OCI-LY7 (cell line): Measurements from ENCODE around the gene WWOX. TPM values are rescaled to one million over a fixed set of nuclear protein-coding genes. Genes with fewer than 3 reads are reported as not detected.

ENCODE experiments used
- BruUV-seq: library from RNA; stranded (reverse); fragments of 400-500 nt; replicated peaks from 2 replicates; lab custom pipeline; 2021; lab: Mats Ljungman, UMichigan
- CTCF ChIA-PET: fragments of 300-600 bp; sonication (Branson Sonifier 250); formaldehyde crosslinking; loops from one replicate; lab custom pipeline; 2022; ENCODE audit warnings: antibody characterized with exemption; ENCODE audit not compliant: unreplicated experiment; lab: Charles Lee
- POLR2A ChIA-PET: fragments of 300-600 bp; sonication (Branson Sonifier 250); formaldehyde crosslinking; loops from one replicate; lab custom pipeline; 2022; ENCODE audit warnings: antibody characterized with exemption; lab: Charles Lee
- DNase-seq: peaks from one replicate; pipeline ENCODE4 v3.0.0-alpha.2; 2015; ENCODE audit warnings: low spot score
- H2AFZ ChIP-seq: fragments of 200-600 bp; sonication (generic), shearing (Covaris generic); 2 replicates; pipeline ENCODE4 v1.6.1; 2014; ENCODE audit warnings: mild to moderate bottlenecking, antibody characterized with exemption, low read length, moderate library complexity
- H3K27ac ChIP-seq: fragments of 200-600 bp; sonication (generic); 2 replicates; pipeline ENCODE4 v1.5.1; 2014; ENCODE audit warnings: mixed run types, low read depth, mild to moderate bottlenecking, moderate library complexity, low read length, inconsistent platforms; ENCODE audit not compliant: poor library complexity, severe bottlenecking
- H3K36me3 ChIP-seq: fragments of 200-600 bp; sonication (generic); 2 replicates; pipeline ENCODE4 v1.6.1; 2014; ENCODE audit warnings: mild to moderate bottlenecking, antibody characterized with exemption, low read length, moderate library complexity, mixed read lengths; ENCODE audit not compliant: insufficient read depth
- H3K4me1 ChIP-seq: fragments of 200-600 bp; sonication (generic); 2 replicates; pipeline ENCODE4 v1.5.1; 2014; ENCODE audit warnings: mild to moderate bottlenecking, low read length; ENCODE audit not compliant: insufficient read depth, poor library complexity, severe bottlenecking
- H3K4me2 ChIP-seq: fragments of 200-600 bp; sonication (generic); 2 replicates; pipeline ENCODE4 v1.6.1; 2014; ENCODE audit warnings: mild to moderate bottlenecking, low read length
- H3K4me3 ChIP-seq: fragments of 200-600 bp; sonication (generic); 2 replicates; pipeline ENCODE4 v1.5.1; 2014; ENCODE audit warnings: mild to moderate bottlenecking, low read depth, low read length; ENCODE audit not compliant: poor library complexity, severe bottlenecking
- H3K79me2 ChIP-seq: fragments of 200-600 bp; sonication (generic); 2 replicates; pipeline ENCODE4 v1.6.1; 2016; ENCODE audit warnings: low read depth, mild to moderate bottlenecking, low read length, moderate library complexity, mixed read lengths; ENCODE audit not compliant: insufficient read depth
- H3K9me2 ChIP-seq: fragments of 200-600 bp; sonication (generic); 2 replicates; pipeline ENCODE4 v1.6.1; 2016; ENCODE audit warnings: mild to moderate bottlenecking, low read length, mixed read lengths; ENCODE audit not compliant: insufficient read depth
- H3K9me3 ChIP-seq: fragments of 200-600 bp; sonication (generic); 2 replicates; pipeline ENCODE4 v1.6.1; 2014; ENCODE audit warnings: mild to moderate bottlenecking, mixed run types, low read length, mixed read lengths
- H4K20me1 ChIP-seq: fragments of 200-600 bp; sonication (generic); 2 replicates; pipeline ENCODE4 v1.6.1; 2014; ENCODE audit warnings: mild to moderate bottlenecking, antibody characterized with exemption, low read length, moderate library complexity, mixed read lengths; ENCODE audit not compliant: insufficient read depth
- CTCF ChIP-seq: fragments of 200-600 bp; sonication (generic); conservative IDR thresholded peaks from 2 replicates; pipeline ENCODE4 v1.5.1; 2014; ENCODE audit warnings: mild to moderate bottlenecking, antibody characterized with exemption, low read length, moderate library complexity, mixed read lengths
- EZH2phosphoT487 ChIP-seq: fragments of 200-600 bp; sonication (generic); IDR thresholded peaks from 2 replicates; pipeline ENCODE4 v1.6.1; 2018; ENCODE audit warnings: low read depth, borderline replicate concordance, mild to moderate bottlenecking, mixed run types, antibody characterized with exemption, low read length, moderate library complexity, mixed read lengths
- intact Hi-C: fragments of 100-400 bp; cut with micrococcal nuclease; formaldehyde crosslinking; loops from one replicate; pipeline ENCODE4 v1.10.0; 2022; ENCODE audit not compliant: unreplicated experiment
- total RNA-seq, 2 experiments: library from RNA; depleted of rRNA in 1 of 2; stranded (reverse); fragments of >200 nt in 1 of 2; shearing (Covaris generic) in 1 of 2; gene quantifications; 2 replicates each; pipeline ENCODE4 v1.2.3, GENCODE V29; 2014 to 2022

Gene WWOX
- total RNA-seq, 2 experiments from 2014 or later = 40.2 to 47.6 TPM

- H3K4me2 ChIP-seq = no peak overlapping the region
- intact Hi-C loops = no loop called here
These were observed 892.5 kb downstream of the WWOX start for GRCh38 chr16:78992001-78992400.

GRCh38 chr16:78993346-78993745 is 893.9 kb downstream of the WWOX start:
- DNase-seq = no peak
- POLR2A ChIA-PET = no interaction called here
- Histone ChIP-seq H3K4me2 (no peak overlapping the region), H3K9me3 (no peaks in the 10 kb centered on the region), H3K9me2 (no peaks in the 10 kb centered on the region), H2AFZ (no peak overlapping the region), H3K79me2 (no peaks in the 10 kb centered on the region), H4K20me1 (no peaks in the 10 kb centered on the region), H3K27ac (no peak overlapping the region), H3K4me3 (no peak overlapping the region), H3K4me1 (peaks cover 22% of the 10 kb centered on the region), H3K36me3 (no peaks in the 10 kb centered on the region)
- intact Hi-C loops = no loop called here
- no peak for TF ChIP-seq CTCF
- TF ChIP-seq EZH2phosphoT487 = no peak
- CTCF ChIA-PET = no interaction called here
- no TSS peak for BruUV-seq

More at GRCh38 chr16:78992001-78992400, 892.5 kb downstream of the WWOX start:
- H3K4me3 ChIP-seq = no peak overlapping the region
- no peak for DNase-seq
- no peak overlapping the region for H2AFZ ChIP-seq
- H3K9me3 ChIP-seq = no peaks in the 10 kb centered on the region
- H3K9me2 ChIP-seq = no peaks in the 10 kb centered on the region
- ChIA-PET CTCF (no interaction called here), POLR2A (no interaction called here)
- TF ChIP-seq EZH2phosphoT487 = no peak
- TF ChIP-seq CTCF = no peak
- no peaks in the 10 kb centered on the region for H3K79me2 ChIP-seq
- peaks cover 22% of the 10 kb centered on the region for H3K4me1 ChIP-seq
- no TSS peak for BruUV-seq
- no peak overlapping the region for H3K27ac ChIP-seq
- no peaks in the 10 kb centered on the region for H4K20me1 ChIP-seq
- no peaks in the 10 kb centered on the region for H3K36me3 ChIP-seq

- CTCF ChIA-PET = no interaction called here
These were observed 894.8 kb downstream of the WWOX start for GRCh38 chr16:78994135-78994745.

More at GRCh38 chr16:78994135-78994745, 894.8 kb downstream of the WWOX start:
- TF ChIP-seq CTCF (no peak), EZH2phosphoT487 (no peak)
- H3K36me3 ChIP-seq = no peaks in the 10 kb centered on the region
- H3K9me2 ChIP-seq = no peaks in the 10 kb centered on the region
- no peak for DNase-seq
- H3K4me2 ChIP-seq = no peak overlapping the region
- no peaks in the 10 kb centered on the region for H3K9me3 ChIP-seq
- no peaks in the 10 kb centered on the region for H4K20me1 ChIP-seq
- no peak overlapping the region for H3K27ac ChIP-seq
- H3K4me3 ChIP-seq = no peak overlapping the region
- peaks cover 18% of the 10 kb centered on the region for H3K4me1 ChIP-seq
- POLR2A ChIA-PET = no interaction called here
- no peaks in the 10 kb centered on the region for H3K79me2 ChIP-seq
- H2AFZ ChIP-seq = no peak overlapping the region
- intact Hi-C loops = no loop called here
- no TSS peak for BruUV-seq
